Epidermal melanocyte (primary cell): ENCODE measurements around the gene PIKFYVE.
"Not testable (repeated sequence)": the region's sequence is repeated elsewhere in the genome, so short reads cannot be mapped to it uniquely, and the experiment has no call there.

Experiments
- DNase-seq: peaks from one replicate; pipeline ENCODE4 v3.0.0; 2011; ENCODE audit warnings: low spot score; ENCODE audit not compliant: insufficient read length

Gene PIKFYVE

GRCh38 chr2:208297961-208298360 lies 31.9 kb downstream of the PIKFYVE start:
- no peak for DNase-seq

- no peak for DNase-seq
These were observed 35.0 kb downstream of the PIKFYVE start for GRCh38 chr2:208300847-208301618.

GRCh38 chr2:208304157-208304556 lies 38.1 kb downstream of the PIKFYVE start:
- DNase-seq: no peak

GRCh38 chr2:208304695-208305094 lies 38.6 kb downstream of the PIKFYVE start:
- no peak for DNase-seq

GRCh38 chr2:208306291-208306690 lies 40.2 kb downstream of the PIKFYVE start:
- DNase-seq: peak; percentile 35

GRCh38 chr2:208311321-208311720 lies 45.3 kb downstream of the PIKFYVE start:
- DNase-seq: no peak

- DNase-seq: no peak
These were observed 45.9 kb downstream of the PIKFYVE start for GRCh38 chr2:208311954-208312353.

GRCh38 chr2:208315081-208315788 lies 49.2 kb downstream of the PIKFYVE start:
- DNase-seq: no peak

GRCh38 chr2:208318127-208318526 lies 52.1 kb downstream of the PIKFYVE start:
- DNase-seq: no peak

- DNase-seq: no peak
These were observed 53.3 kb downstream of the PIKFYVE start for GRCh38 chr2:208319391-208319790.

GRCh38 chr2:208320686-208321085 lies 54.6 kb downstream of the PIKFYVE start:
- DNase-seq: no peak

GRCh38 chr2:208326016-208326415 lies 60.0 kb downstream of the PIKFYVE start:
- DNase-seq: no peak

- no peak for DNase-seq
These were observed 63.4 kb downstream of the PIKFYVE start for GRCh38 chr2:208329485-208329884.

GRCh38 chr2:208334230-208334629 lies 68.2 kb downstream of the PIKFYVE start:
- DNase-seq: no peak

GRCh38 chr2:208346756-208347155 lies 80.7 kb downstream of the PIKFYVE start:
- DNase-seq: no peak

- DNase-seq: no peak
These were observed 84.6 kb downstream of the PIKFYVE start for GRCh38 chr2:208350610-208351009.

GRCh38 chr2:208352644-208353567 lies 86.9 kb downstream of the PIKFYVE start:
- no peak for DNase-seq

GRCh38 chr2:208354964-208355381 lies 88.9 kb downstream of the PIKFYVE start:
- no peak for DNase-seq

GRCh38 chr2:208356420-208356819 lies 90.4 kb downstream of the PIKFYVE start:
- not testable (repeated sequence) for DNase-seq

GRCh38 chr2:208356846-208357574 lies 91.0 kb downstream of the PIKFYVE start:
- no peak for DNase-seq
